H1 (cell line): ENCODE data around the gene CORO7. TPM values are rescaled to one million over a fixed set of nuclear protein-coding genes. Genes with fewer than 3 reads are reported as not detected.
A peak's percentile ranks its signal among the peaks of the same experiment; 100 is the strongest.

ENCODE experiments used
- CTCF ChIA-PET: fragments of 300-600 bp; sonication (Branson Sonifier 250); formaldehyde crosslinking; loops from one replicate; lab custom pipeline; 2021; ENCODE audit not compliant: partially characterized antibody; lab: Charles Lee
- POLR2A ChIA-PET: fragments of 300-600 bp; sonication (Branson Sonifier 250); formaldehyde crosslinking; loops from one replicate; lab custom pipeline; 2021; ENCODE audit warnings: inconsistent platforms; ENCODE audit not compliant: partially characterized antibody; lab: Charles Lee
- DNase-seq, 2 experiments: peaks; one replicate each; pipeline versions ENCODE4 v3.0.0 to v3.0.0-alpha.2; 2010 to 2022; ENCODE audit warnings: low spot score in 2 of 2, low read depth in 1 of 2, mixed read lengths in 1 of 2
- FAIRE-seq: peaks from 2 replicates; lab custom pipeline; 2011; peaks lifted over from hg19 to GRCh38; lab: Jason Lieb, UNC
- H2AFZ ChIP-seq: 2 replicates; pipeline ENCODE4 v1.8.1; 2012; ENCODE audit warnings: low read length, inconsistent platforms
- H2AK5ac ChIP-seq: 2 replicates; pipeline ENCODE4 v1.6.1; 2013; ENCODE audit warnings: low read depth, low read length
- H2BK120ac ChIP-seq: replicated peaks from 2 replicates; pipeline ENCODE3; 2013; ENCODE audit warnings: low read depth, low read length, inconsistent platforms
- H2BK12ac ChIP-seq: 2 replicates; pipeline ENCODE4 v1.6.1; 2013; ENCODE audit warnings: low read depth, low read length
- H2BK15ac ChIP-seq: 2 replicates; pipeline ENCODE4 v1.6.1; 2013; ENCODE audit warnings: low read length
- H2BK20ac ChIP-seq: 2 replicates; pipeline ENCODE4 v1.6.1; 2013; ENCODE audit warnings: low read length
- H2BK5ac ChIP-seq: 2 replicates; pipeline ENCODE4 v1.6.1; 2013; ENCODE audit warnings: low read depth, low read length
- H3K14ac ChIP-seq: 2 replicates; pipeline ENCODE4 v1.6.1; 2013; ENCODE audit warnings: inconsistent platforms; ENCODE audit not compliant: insufficient read length
- H3K18ac ChIP-seq: 2 replicates; pipeline ENCODE4 v1.6.1; 2013; ENCODE audit warnings: low read length; ENCODE audit errors: extremely low read depth
- H3K23ac ChIP-seq: 2 replicates; pipeline ENCODE4 v1.6.1; 2013; ENCODE audit warnings: inconsistent platforms; ENCODE audit not compliant: insufficient read length
- H3K23me2 ChIP-seq: 2 replicates; pipeline ENCODE4 v1.6.1; 2013; ENCODE audit warnings: low read depth, low read length
- H3K27ac ChIP-seq: 2 replicates; pipeline ENCODE4 v1.6.1; 2011; ENCODE audit warnings: low read depth, low read length, inconsistent platforms
- H3K27me3 ChIP-seq, 4 experiments: replicated peaks in 1 of 4; 1 replicate in 1 of 4; 2 replicates in 3 of 4; pipeline versions ENCODE4 v1.6.1 to v1.8.1; 2011 to 2013; ENCODE audit warnings: low read length in 3 of 4, mild to moderate bottlenecking in 3 of 4, inconsistent platforms in 2 of 4, mixed read lengths in 2 of 4, moderate library complexity in 1 of 4; ENCODE audit not compliant: control insufficient read depth in 3 of 4, insufficient read depth in 3 of 4; ENCODE audit errors: extremely low read depth in 1 of 4
- H3K36me3 ChIP-seq, 4 experiments: 2 replicates each; pipeline versions ENCODE4 v1.6.1 to v1.8.1; 2011 to 2013; ENCODE audit warnings: mild to moderate bottlenecking in 4 of 4, low read length in 3 of 4, moderate library complexity in 2 of 4, control low read depth in 1 of 4, inconsistent platforms in 1 of 4; ENCODE audit not compliant: insufficient read depth in 4 of 4, control insufficient read depth in 2 of 4
- H3K4ac ChIP-seq: replicated peaks from 2 replicates; pipeline ENCODE3; 2013; ENCODE audit warnings: low read length, low read depth, mixed read lengths, inconsistent platforms; ENCODE audit not compliant: insufficient read length
- H3K4me1 ChIP-seq, 4 experiments: replicated peaks in 1 of 4; 1 replicate in 1 of 4; 2 replicates in 3 of 4; pipeline versions ENCODE4 v1.6.1 to v1.8.1; 2011 to 2013; ENCODE audit warnings: low read length in 3 of 4, inconsistent platforms in 2 of 4, mixed read lengths in 1 of 4; ENCODE audit not compliant: insufficient read depth in 4 of 4, control insufficient read depth in 3 of 4
- H3K4me2 ChIP-seq, 2 experiments: 2 replicates each; pipeline versions ENCODE4 v1.6.1 to v1.8.1; 2011 to 2013; ENCODE audit warnings: low read depth in 2 of 2, low read length in 2 of 2, control low read depth in 1 of 2, inconsistent platforms in 1 of 2, mild to moderate bottlenecking in 1 of 2; ENCODE audit not compliant: insufficient read depth in 1 of 2
- H3K4me3 ChIP-seq, 4 experiments: fragments of 200-600, 300-600 bp in 1 of 4; sonication (generic), shearing (Covaris generic), sonication (Bioruptor Twin) in 1 of 4; 2 replicates each; pipeline versions ENCODE4 v1.5.1 to v1.8.1; 2011 to 2016; ENCODE audit warnings: low read length in 4 of 4, low read depth in 3 of 4, control low read depth in 2 of 4, inconsistent platforms in 2 of 4, mild to moderate bottlenecking in 2 of 4, mixed read lengths in 1 of 4, moderate library complexity in 1 of 4; ENCODE audit not compliant: insufficient read depth in 2 of 4; ENCODE audit errors: extremely low read depth in 1 of 4
- H3K56ac ChIP-seq: replicated peaks from 2 replicates; pipeline ENCODE3; 2013; ENCODE audit warnings: low read depth, mild to moderate bottlenecking, mixed read lengths, low read length, inconsistent platforms; ENCODE audit not compliant: insufficient read length
- H3K79me1 ChIP-seq: 2 replicates; pipeline ENCODE4 v1.6.1; 2013; ENCODE audit warnings: low read depth, low read length, control low read depth
- H3K79me2 ChIP-seq, 2 experiments: 2 replicates each; pipeline versions ENCODE4 v1.6.1 to v1.8.1; 2012 to 2013; ENCODE audit warnings: low read length in 2 of 2, mild to moderate bottlenecking in 2 of 2, inconsistent platforms in 1 of 2; ENCODE audit not compliant: insufficient read depth in 2 of 2, control insufficient read depth in 1 of 2
- H3K9ac ChIP-seq, 4 experiments: replicated peaks in 1 of 4; 1 replicate in 1 of 4; 2 replicates in 3 of 4; pipeline versions ENCODE4 v1.6.1 to v1.8.1; 2011 to 2013; ENCODE audit warnings: low read depth in 3 of 4, low read length in 3 of 4, control low read depth in 2 of 4, mild to moderate bottlenecking in 2 of 4, moderate library complexity in 2 of 4, inconsistent platforms in 1 of 4; ENCODE audit errors: extremely low read depth in 1 of 4
- H3K9me3 ChIP-seq, 2 experiments: 2 replicates each; pipeline versions ENCODE4 v1.6.1 to v1.8.1; 2012 to 2013; ENCODE audit warnings: mild to moderate bottlenecking in 2 of 2, moderate library complexity in 2 of 2, control low read depth in 1 of 2, inconsistent platforms in 1 of 2, low read depth in 1 of 2, low read length in 1 of 2, mixed read lengths in 1 of 2; ENCODE audit not compliant: insufficient read depth in 2 of 2
- H4K20me1 ChIP-seq, 2 experiments: replicated peaks in 1 of 2; 2 replicates each; pipeline versions ENCODE3 to v1.8.1; 2011 to 2013; ENCODE audit warnings: inconsistent platforms in 2 of 2, low read length in 2 of 2, mild to moderate bottlenecking in 1 of 2; ENCODE audit not compliant: insufficient read depth in 2 of 2, control insufficient read depth in 1 of 2
- H4K5ac ChIP-seq: 2 replicates; pipeline ENCODE4 v1.6.1; 2013; ENCODE audit warnings: low read length, low read depth, mixed read lengths, inconsistent platforms; ENCODE audit not compliant: insufficient read length
- H4K8ac ChIP-seq: 2 replicates; pipeline ENCODE4 v1.8.0; 2013; ENCODE audit warnings: mild to moderate bottlenecking, moderate library complexity, low read length, inconsistent platforms; ENCODE audit not compliant: insufficient read depth; ENCODE audit errors: extremely low read depth
- H4K91ac ChIP-seq: replicated peaks from 2 replicates; pipeline ENCODE3; 2013; ENCODE audit warnings: low read length, mixed read lengths, inconsistent platforms; ENCODE audit not compliant: insufficient read length
- CTCF ChIP-seq, 3 experiments: IDR thresholded peaks; 1 replicate in 2 of 3; 2 replicates in 1 of 3; pipeline versions ENCODE4 v1.5.1 to v1.6.1; 2011; ENCODE audit warnings: low read length in 3 of 3, mild to moderate bottlenecking in 3 of 3, inconsistent platforms in 2 of 3, low read depth in 1 of 3, moderate library complexity in 1 of 3; ENCODE audit not compliant: insufficient read depth in 1 of 3; ENCODE audit errors: control extremely low read depth in 1 of 3
- EZH2 ChIP-seq: fragments of 200-600 bp; sonication (generic); IDR thresholded peaks from 2 replicates; pipeline ENCODE4 v1.7.1; 2012; ENCODE audit warnings: low read depth, mild to moderate bottlenecking, moderate library complexity, low read length, inconsistent platforms; ENCODE audit not compliant: severe bottlenecking
- RFX5 ChIP-seq: IDR thresholded peaks from 2 replicates; pipeline ENCODE4 v1.6.1; 2011; ENCODE audit warnings: low read depth, low read length, improper control_type of control experiment, borderline replicate concordance
- SP2 ChIP-seq: IDR thresholded peaks from 2 replicates; pipeline ENCODE4 v1.6.1; 2012; ENCODE audit warnings: mild to moderate bottlenecking, low read length, inconsistent platforms
- TBP ChIP-seq: IDR thresholded peaks from 2 replicates; pipeline ENCODE4 v1.6.1; 2011; ENCODE audit warnings: low read depth, low read length, improper control_type of control experiment
- WGBS, 2 experiments: shearing (Covaris generic) in 1 of 2; methylation state at CpG; one replicate each; pipeline versions ENCODE4 v1.1.6 to v1.1.7; 2013 to 2015; ENCODE audit warnings: low lambda C conversion rate in 2 of 2, mixed read lengths in 2 of 2, inconsistent platforms in 1 of 2, low coverage in 1 of 2, missing lambda C conversion rate in 1 of 2; ENCODE audit not compliant: insufficient replicate concordance in 2 of 2, insufficient coverage in 1 of 2, insufficient read length in 1 of 2; ENCODE audit errors: extremely low coverage in 1 of 2, missing lambda C conversion rate in 1 of 2; 5-methylcytosine and 5-hydroxymethylcytosine counted together
- long read RNA-seq, 2 experiments: library from RNA in 1 of 2; library from capped mRNA in 1 of 2; stranded (forward); transcript quantifications; one replicate each; pipeline ENCODE4 v2.0.0, GENCODE V29; 2021; ENCODE audit warnings: inconsistent platforms in 1 of 2
- polyA minus RNA-seq, 3 experiments: library from RNA; depleted of rRNA, polyadenylated mRNA; stranded (reverse); fragments of >200 nt; gene quantifications; 1 replicate in 2 of 3; 2 replicates in 1 of 3; pipeline ENCODE4 v1.2.3, GENCODE V29; 2011
- polyA plus RNA-seq, 7 experiments: library from polyadenylated mRNA; depleted of rRNA in 3 of 7; stranded (reverse) in 5 of 7; unstranded in 2 of 7; fragments of >200 nt in 5 of 7; fragments of 200-250 nt in 2 of 7; gene quantifications; 1 replicate in 5 of 7; 2 replicates in 1 of 7; 4 replicates in 1 of 7; pipeline versions ENCODE4 v1.2.1 to v1.2.3, GENCODE V29; 2011 to 2013; ENCODE audit warnings: missing spikeins in 2 of 7, mixed read lengths in 2 of 7
- total RNA-seq: library from RNA; stranded (reverse); fragmentation: NEBNext Ultra II Directional; extraction: Animal tissue kit (Norgen Biotek cat#: 25700); gene quantifications from 2 replicates; pipeline ENCODE4 v1.2.1, GENCODE V29; 2021

CORO7 gene
- total RNA-seq (25.8 and 29.8 TPM in 2 replicates), polyA plus RNA-seq (2011; rRNA removed) (25.2 and 45.7 TPM in 2 replicates), polyA minus RNA-seq (2011; rRNA and poly(A)+ RNA removed) (11.4 and 17.1 TPM in 2 replicates)
- 17.6 TPM for polyA plus RNA-seq (2011; cell fraction: cytosol; rRNA removed)
- 150 TPM for polyA plus RNA-seq (2011; cell fraction: nucleus; rRNA removed)
- 11.3 to 25.2 TPM (median 22.8 TPM) in 4 replicates for polyA plus RNA-seq (2012, experiment 1 of 2)
- polyA plus RNA-seq (2012, experiment 2 of 2), result 17.0 TPM
- polyA plus RNA-seq (2013, experiment 1 of 2), result 17.4 TPM
- polyA plus RNA-seq (2013, experiment 2 of 2), result 20.0 TPM
- 25.4 TPM for polyA minus RNA-seq (2011; cell fraction: cytosol; rRNA and poly(A)+ RNA removed)
- polyA minus RNA-seq (2011; cell fraction: nucleus; rRNA and poly(A)+ RNA removed), result 43.3 TPM
- long read RNA-seq, experiment 1, partial matches to known transcripts, result 9 of 14 reads
- long read RNA-seq, experiment 1, other reads (novel, unspliced or antisense), result 3 of 14 reads
- long read RNA-seq, experiment 2, result 0 reads

GRCh38 chr16:4416200-4417032 is at the start of gene CORO7:
Gene CORO7 (minus strand): TSS chr16:4416596. CDS start chr16:4416518, 78 bp downstream.
- WGBS, 2 experiments, result 4% methylated on average over 35 of the region's 92 CpGs; no CpG with 5 or more reads in 1 of the 2 experiments
- TF ChIP-seq TBP (no peak), CTCF (IDR thresholded peaks at IDR 0.05; ENCODE audit: control extremely low read depth in 1 of 3, insufficient read depth in 1 of 3, low read depth in 1 of 3, low read length in 3 of 3) (no peak), RFX5 (no peak), EZH2 (no peak), SP2 (no peak)

More at GRCh38 chr16:4416200-4417032, at the start of gene CORO7:
- no peak within 1 kb of the TSS for H2BK15ac ChIP-seq
- H2BK20ac ChIP-seq, result no peak within 1 kb of the TSS
- no peaks in the 10 kb centered on the region for H3K9me3 ChIP-seq
- FAIRE-seq, result no peak
- peaks cover 2 to 11% (median 4%) of the 10 kb centered on the region in 4 experiments; a peak in 5 of 7 replicates for H3K4me1 ChIP-seq
- no peak within 1 kb of the TSS for H2AK5ac ChIP-seq
- peak within 1 kb of the TSS; percentile 53 for H4K8ac ChIP-seq
- H4K20me1 ChIP-seq, result peaks cover 0 to 10% of the 10 kb centered on the region in 2 experiments
- H3K36me3 ChIP-seq, result no peaks in the 10 kb centered on the region
- POLR2A ChIA-PET, result interaction anchor here (0.7 to 3.4 kb wide), 10 partner anchors 10 to 152 kb away, joined by 3 to 16 read pairs (median 4); partner anchors contain the start of genes DNAJA3, NMRAL1, PAM16 and VASN
- no peak within 1 kb of the TSS for H3K23ac ChIP-seq
- H2BK12ac ChIP-seq, result 0 out of 2 replicates have a peak within 1 kb of the TSS, but pooled peaks have one; percentile 60
- DNase-seq, result peak in 1 of 2 experiments; percentile 97
- CTCF ChIA-PET, result interaction anchor here (0.6 to 12.0 kb wide), 6 partner anchors 13 to 84 kb away, joined by 3 to 134 read pairs (median 3); no protein-coding TSS in a partner anchor
- H2AFZ ChIP-seq, result peak within 1 kb of the TSS; percentile 9; the same call in 1 of the 2 replicates
- peak within 1 kb of the TSS in 3 of 4 experiments; percentile 39 to 76 (median 55); a peak in 4 of 7 replicates for H3K9ac ChIP-seq
- H3K23me2 ChIP-seq, result peaks cover 9% of the 10 kb centered on the region; the same call in 1 of the 2 replicates
- no peak within 1 kb of the TSS for H2BK120ac ChIP-seq
- H3K4ac ChIP-seq, result no peak within 1 kb of the TSS
- peak within 1 kb of the TSS; percentile 53 to 78 (median 64) for H3K4me3 ChIP-seq
- no peak within 1 kb of the TSS for H3K27ac ChIP-seq
- H4K5ac ChIP-seq, result no peak within 1 kb of the TSS
- no peak within 1 kb of the TSS for H3K14ac ChIP-seq
- H3K56ac ChIP-seq, result peak within 1 kb of the TSS; percentile 46
- H3K18ac ChIP-seq, result peak within 1 kb of the TSS; percentile 71; the same call in 1 of the 2 replicates
- no peak within 1 kb of the TSS for H4K91ac ChIP-seq
- H3K79me1 ChIP-seq, result 0 out of 2 replicates have a peak, but pooled peaks cover 3% of the 10 kb centered on the region
- H3K4me2 ChIP-seq, result peak within 1 kb of the TSS; percentile 74 to 81
- H3K27me3 ChIP-seq, result no peaks in the 10 kb centered on the region; a peak in 2 of 7 replicates
- H3K79me2 ChIP-seq, result no peaks in the 10 kb centered on the region
- no peak within 1 kb of the TSS for H2BK5ac ChIP-seq
